Stimulated activated memory B cell treated with anti-CD40 and anti-IgM and Interleukin-4, amounts not matched to agents 10 μg/mL and 1 μg/mL and 100 μg/mL, for 72 hours (primary cell): Measurements from ENCODE around the gene PHF10.

ENCODE experiments used
- ATAC-seq: fragments of 150-1000 bp; cut with Tn5 transposase; 2 replicates; pipeline ENCODE4 v1.10.0; 2021
- H3K27ac Mint-ChIP-seq: one replicate; pipeline ENCODE4 v1.8.0; 2022; ENCODE audit warnings: mild to moderate bottlenecking, mixed read lengths
- H3K27me3 Mint-ChIP-seq: one replicate; pipeline ENCODE4 v1.8.0; 2022; ENCODE audit warnings: mixed read lengths
- H3K36me3 Mint-ChIP-seq: one replicate; pipeline ENCODE4 v1.8.0; 2022; ENCODE audit warnings: mixed read lengths
- H3K4me1 Mint-ChIP-seq: one replicate; pipeline ENCODE4 v1.8.0; 2022; ENCODE audit warnings: mixed read lengths
- H3K4me3 Mint-ChIP-seq: one replicate; pipeline ENCODE4 v1.8.0; 2022; ENCODE audit warnings: mild to moderate bottlenecking, moderate library complexity, mixed read lengths
- H3K9me3 Mint-ChIP-seq: one replicate; pipeline ENCODE4 v1.8.0; 2022; ENCODE audit warnings: mixed read lengths

The PHF10 gene

DNA sequence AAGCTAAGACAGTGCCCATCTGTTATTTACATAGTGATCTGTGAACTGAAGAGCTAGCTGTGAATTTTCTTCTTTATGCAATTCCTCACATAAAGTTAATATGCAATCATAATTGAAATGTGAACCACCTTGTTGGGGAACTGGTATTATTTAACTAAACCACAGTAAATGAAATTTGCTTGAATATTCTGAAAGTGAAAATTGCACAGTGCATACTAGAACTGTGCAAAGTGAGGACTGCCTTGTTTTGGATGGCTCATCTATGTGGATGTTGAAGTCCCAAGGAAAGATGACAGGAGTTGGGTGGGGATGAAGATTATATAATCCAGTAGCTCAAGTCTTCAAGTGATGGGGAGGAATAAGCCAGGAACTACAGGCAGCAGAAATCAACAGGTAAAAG, 5.7 kb upstream of the PHF10 start:
- no peaks in the 10 kb centered on the region for H3K36me3 Mint-ChIP-seq
- no peaks in the 10 kb centered on the region for H3K9me3 Mint-ChIP-seq
- no peak for ATAC-seq
- H3K27me3 Mint-ChIP-seq, result no peaks in the 10 kb centered on the region
- peaks cover 13% of the 10 kb centered on the region for H3K4me1 Mint-ChIP-seq
- no peak overlapping the region for H3K4me3 Mint-ChIP-seq
- no peak overlapping the region for H3K27ac Mint-ChIP-seq

DNA sequence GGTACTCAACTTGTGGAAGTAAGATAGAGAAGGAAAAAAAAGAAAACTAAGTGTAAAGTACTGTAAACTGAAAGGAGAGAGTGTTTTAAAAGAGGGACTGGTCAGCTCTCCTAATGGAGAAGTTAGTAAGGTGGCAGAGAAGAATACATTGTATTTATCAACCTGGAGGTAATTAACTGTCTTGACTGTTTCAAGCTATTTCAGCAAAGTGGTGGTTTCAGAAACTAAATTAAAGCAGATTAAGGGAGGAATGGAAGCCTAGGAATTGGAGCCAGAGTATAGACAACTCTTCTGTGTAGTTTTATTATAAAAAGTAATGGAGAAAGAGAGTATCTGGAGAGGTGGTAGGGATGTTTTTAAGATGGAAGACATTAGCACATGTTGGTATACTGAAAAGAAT, 2.7 kb upstream of the PHF10 start:
- Mint-ChIP-seq H3K4me1 (peaks cover 21% of the 10 kb centered on the region), H3K4me3 (no peak overlapping the region), H3K27ac (no peak overlapping the region), H3K9me3 (no peaks in the 10 kb centered on the region), H3K27me3 (no peaks in the 10 kb centered on the region), H3K36me3 (no peaks in the 10 kb centered on the region)
- no peak for ATAC-seq

DNA sequence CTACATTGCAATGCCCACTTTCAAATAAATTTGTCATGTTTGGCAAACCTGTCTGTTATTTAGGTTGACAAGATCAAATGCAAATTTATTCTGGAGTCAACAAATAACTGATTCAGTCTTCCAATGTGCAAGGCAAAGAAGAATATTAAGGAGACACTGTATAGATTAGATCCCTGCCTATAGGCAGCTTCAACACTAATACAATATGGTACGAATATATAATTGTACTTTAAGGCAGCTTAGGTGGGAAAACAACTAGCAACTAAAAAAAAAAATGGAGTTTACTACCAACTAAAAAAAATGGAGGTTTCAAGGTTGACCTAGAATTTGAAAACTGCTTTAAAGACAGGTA, 1.7 kb upstream of the PHF10 start:
- H3K4me3 Mint-ChIP-seq, result peak overlapping the region; percentile 75
- peak overlapping the region; percentile 72 for H3K27ac Mint-ChIP-seq
- H3K36me3 Mint-ChIP-seq, result no peaks in the 10 kb centered on the region
- no peak for ATAC-seq
- H3K4me1 Mint-ChIP-seq, result peaks cover 21% of the 10 kb centered on the region
- H3K27me3 Mint-ChIP-seq, result no peaks in the 10 kb centered on the region
- no peaks in the 10 kb centered on the region for H3K9me3 Mint-ChIP-seq

DNA sequence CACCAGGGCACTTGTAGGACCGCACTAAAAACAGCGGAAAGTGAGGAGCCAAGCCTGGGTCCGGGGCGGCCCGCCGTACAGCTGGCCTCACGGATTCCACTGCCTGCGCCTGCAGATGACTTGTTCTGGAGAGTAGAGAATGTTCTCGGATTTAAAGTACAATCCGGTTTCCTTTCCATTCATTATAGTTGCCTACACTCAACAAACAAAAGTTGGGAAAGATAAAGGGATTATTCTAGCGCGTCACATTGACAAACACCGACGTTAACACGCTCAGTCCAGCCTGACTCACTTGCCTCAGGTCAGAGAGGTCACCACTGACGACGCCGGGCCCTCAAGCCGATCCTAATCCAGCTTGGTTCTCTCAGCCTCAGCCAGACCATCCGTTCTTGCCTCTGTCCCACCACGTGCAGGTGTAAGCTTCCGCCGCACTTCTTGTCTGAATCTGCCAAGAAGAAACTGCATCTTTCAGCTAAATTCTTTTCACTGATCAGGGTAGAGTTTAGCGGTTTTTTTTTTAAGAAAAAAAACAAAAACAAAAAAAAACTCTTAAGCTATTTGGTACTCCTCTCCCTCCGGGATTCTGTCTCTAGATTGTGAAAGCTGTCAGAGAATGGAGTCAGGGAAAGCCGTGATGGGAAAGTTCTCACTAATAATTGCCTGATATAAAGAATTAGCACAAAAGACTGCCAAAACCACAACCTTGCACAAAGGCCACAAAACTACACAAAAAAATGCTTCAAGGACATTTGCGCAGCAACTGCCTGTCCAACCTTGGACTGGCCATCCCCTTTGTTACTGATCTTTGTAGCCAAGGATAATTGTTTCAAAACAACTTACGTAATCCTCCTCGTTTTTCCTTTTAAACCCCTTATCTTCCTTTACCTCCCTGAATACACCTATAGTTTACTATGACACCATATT, 1.1 kb upstream of the PHF10 start:
- ATAC-seq, result peak; percentile 27
- peaks cover 24% of the 10 kb centered on the region for H3K4me1 Mint-ChIP-seq
- peak overlapping the region; percentile 72 for H3K27ac Mint-ChIP-seq
- no peaks in the 10 kb centered on the region for H3K27me3 Mint-ChIP-seq
- no peaks in the 10 kb centered on the region for H3K9me3 Mint-ChIP-seq
- H3K36me3 Mint-ChIP-seq, result no peaks in the 10 kb centered on the region
- peak overlapping the region; percentile 75 for H3K4me3 Mint-ChIP-seq

DNA sequence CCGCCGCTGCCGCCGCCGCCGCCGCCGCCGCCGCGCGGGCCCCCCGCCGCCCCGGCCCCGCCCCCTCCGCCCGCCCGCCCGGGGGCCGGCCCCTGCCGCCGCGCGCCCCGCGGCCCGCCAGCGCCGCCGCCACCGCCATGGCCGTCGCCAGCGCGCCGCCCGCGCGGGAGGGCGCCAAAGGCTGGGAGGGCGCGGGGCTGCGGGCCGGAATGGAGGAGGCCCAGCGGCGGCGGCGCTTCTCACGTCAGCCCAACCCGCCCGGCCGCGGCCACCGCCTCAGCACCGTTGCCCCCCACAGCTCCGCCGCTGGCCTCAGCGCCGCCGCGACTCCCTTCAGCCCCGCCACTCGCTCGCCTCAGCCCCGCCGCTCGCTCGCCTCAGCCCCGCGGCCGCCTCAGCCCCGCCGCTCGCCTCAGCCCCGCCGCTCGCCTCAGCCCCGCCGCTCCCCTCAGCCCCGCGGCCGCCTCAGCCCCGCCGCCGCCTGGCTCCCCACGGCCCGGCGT, 258 bp downstream of the PHF10 start:
- H3K4me3 Mint-ChIP-seq, result peak overlapping the region; percentile 58
- H3K36me3 Mint-ChIP-seq, result no peaks in the 10 kb centered on the region
- H3K4me1 Mint-ChIP-seq, result peaks cover 36% of the 10 kb centered on the region
- H3K9me3 Mint-ChIP-seq, result no peaks in the 10 kb centered on the region
- peak; percentile 76 for ATAC-seq
- H3K27ac Mint-ChIP-seq, result peak overlapping the region; percentile 72
- H3K27me3 Mint-ChIP-seq, result no peaks in the 10 kb centered on the region

DNA sequence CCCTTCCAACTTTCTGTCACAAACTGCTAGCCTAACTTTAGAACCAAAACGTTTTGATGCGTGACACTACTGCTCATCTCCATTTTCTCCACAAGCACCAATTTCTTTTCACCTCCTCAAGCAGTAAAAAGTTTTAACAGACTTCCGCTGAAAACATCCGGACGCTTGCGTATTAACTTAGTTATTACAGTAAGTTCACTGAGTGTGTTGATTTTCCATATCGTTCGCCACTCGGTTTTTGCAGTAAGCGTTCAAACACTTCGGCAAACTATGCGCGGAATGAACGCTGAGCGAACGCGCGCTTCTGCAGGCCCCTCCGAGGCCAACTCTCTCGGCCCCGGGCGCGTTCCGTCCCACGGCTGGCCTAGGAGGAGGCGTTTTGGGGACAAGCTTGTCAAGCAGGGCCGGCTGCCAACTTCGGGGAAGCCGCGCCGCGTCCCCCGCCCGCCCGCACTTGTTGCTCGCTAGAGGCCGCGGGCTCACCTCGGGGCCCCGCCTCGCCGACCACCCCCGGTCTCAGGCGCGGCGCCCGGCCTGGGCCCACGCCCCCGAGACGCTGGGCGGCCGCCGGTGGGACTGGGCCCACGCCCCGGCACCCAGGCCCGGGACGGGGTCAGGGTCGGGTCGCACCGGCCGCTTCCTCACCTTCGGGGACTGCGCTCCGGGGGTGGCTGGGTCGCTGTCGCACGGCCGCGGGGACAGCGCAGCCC, 945 bp downstream of the PHF10 start:
- Mint-ChIP-seq H3K9me3 (no peaks in the 10 kb centered on the region), H3K27ac (peak overlapping the region; percentile 89), H3K27me3 (no peaks in the 10 kb centered on the region), H3K36me3 (no peaks in the 10 kb centered on the region), H3K4me3 (peak overlapping the region; percentile 84), H3K4me1 (peaks cover 36% of the 10 kb centered on the region)
- ATAC-seq, result peak; percentile 74

DNA sequence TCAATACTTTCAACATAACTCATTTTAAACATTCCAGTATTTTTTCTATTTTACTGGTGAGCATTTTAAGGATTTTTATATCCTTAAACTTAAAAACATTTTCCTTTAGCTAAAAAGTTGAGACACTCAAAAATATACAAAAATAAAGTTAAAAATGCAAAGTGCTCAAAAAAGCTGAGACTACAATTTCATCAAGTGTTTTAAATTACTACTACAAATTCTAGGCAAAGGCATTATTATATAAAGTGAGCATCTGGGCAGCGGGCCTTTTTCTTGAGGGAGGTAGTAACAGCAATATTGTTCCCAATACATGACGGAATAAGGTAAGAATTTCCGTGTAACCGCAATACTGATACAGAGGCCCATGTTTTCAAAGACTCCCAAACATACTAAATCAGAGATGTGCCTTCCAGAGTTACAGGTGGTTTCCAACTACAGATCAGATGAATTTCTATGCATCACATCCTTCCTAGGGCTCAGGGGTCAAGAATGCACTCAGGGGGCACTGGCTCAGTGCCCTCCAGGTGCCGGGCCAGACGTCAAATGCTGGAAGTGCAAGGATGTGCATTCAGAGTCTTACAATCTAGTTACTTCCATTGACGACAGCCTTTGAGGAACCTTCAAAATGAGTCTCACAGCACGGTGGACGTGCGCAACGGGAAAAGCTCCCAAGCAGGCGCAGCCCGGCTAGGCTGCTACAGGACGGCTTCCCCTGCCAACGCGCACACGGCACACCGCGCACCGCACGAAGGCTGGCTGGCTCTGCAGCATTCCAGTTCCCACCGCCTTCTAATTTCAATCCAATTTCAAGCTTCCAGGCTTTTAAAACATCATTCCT, 1.7 kb downstream of the PHF10 start:
- Mint-ChIP-seq H3K9me3 (no peaks in the 10 kb centered on the region), H3K36me3 (no peaks in the 10 kb centered on the region), H3K27ac (peak overlapping the region; percentile 89), H3K4me1 (peaks cover 36% of the 10 kb centered on the region), H3K4me3 (peak overlapping the region; percentile 84), H3K27me3 (no peaks in the 10 kb centered on the region)
- ATAC-seq, result no peak

DNA sequence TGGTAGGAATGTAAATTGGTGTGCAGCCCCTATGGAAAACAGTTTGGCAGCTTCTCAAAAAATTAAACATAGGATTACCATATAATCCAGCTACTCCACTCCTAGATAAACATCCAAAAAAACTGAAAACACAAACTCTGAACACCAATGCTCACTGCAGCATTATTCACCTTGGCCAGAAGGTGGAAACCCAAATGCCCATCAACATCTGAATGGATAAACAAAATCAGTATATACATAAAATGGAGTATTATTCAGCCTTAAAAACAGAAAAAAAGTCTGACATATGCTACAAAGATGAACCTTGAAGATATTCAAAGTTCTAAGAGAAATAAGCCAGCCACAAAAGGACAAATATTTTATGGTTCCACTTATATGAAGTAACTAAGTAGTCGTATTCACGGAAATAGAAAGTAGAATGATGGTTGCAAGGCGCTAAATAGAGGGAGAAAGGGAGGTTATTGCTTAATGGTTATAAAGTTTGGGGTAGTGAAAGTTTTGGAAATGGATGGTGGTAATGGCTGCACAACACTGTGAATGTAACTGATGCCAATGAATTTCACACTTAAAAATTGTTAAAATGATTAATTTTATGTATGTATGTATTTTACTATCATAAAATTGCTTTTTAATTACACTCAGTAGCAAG, 4.0 kb downstream of the PHF10 start:
- Mint-ChIP-seq H3K4me1 (peaks cover 23% of the 10 kb centered on the region), H3K4me3 (no peak overlapping the region)
- no peak for ATAC-seq

DNA sequence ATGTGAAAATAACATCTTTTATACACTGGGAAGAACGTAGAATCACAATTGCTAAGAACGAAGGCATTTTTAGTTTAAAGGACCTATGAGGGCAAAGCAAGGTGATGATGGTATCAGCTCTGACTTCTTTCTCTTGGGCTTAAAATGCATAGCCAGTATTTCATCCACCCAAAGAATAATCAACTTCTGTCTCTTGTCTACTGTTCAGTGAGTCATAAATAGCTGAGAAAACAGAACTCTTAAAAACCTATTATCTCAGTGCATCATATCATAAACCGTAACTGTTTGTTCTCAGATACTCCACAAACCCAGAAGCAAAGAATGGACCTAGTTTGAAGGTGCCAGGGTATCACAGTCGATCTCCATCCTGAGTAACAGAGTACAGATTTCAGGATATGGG, 5.2 kb downstream of the PHF10 start:
- Mint-ChIP-seq H3K27ac (no peak overlapping the region), H3K27me3 (no peaks in the 10 kb centered on the region), H3K9me3 (no peaks in the 10 kb centered on the region), H3K4me1 (peaks cover 23% of the 10 kb centered on the region), H3K4me3 (no peak overlapping the region), H3K36me3 (peaks cover 24% of the 10 kb centered on the region)
- no peak for ATAC-seq

More for the DNA sequence above, 4.0 kb downstream of the PHF10 start:
- H3K27me3 Mint-ChIP-seq, result no peaks in the 10 kb centered on the region
- H3K36me3 Mint-ChIP-seq, result peaks cover 13% of the 10 kb centered on the region
- no peaks in the 10 kb centered on the region for H3K9me3 Mint-ChIP-seq
- H3K27ac Mint-ChIP-seq, result no peak overlapping the region

DNA sequence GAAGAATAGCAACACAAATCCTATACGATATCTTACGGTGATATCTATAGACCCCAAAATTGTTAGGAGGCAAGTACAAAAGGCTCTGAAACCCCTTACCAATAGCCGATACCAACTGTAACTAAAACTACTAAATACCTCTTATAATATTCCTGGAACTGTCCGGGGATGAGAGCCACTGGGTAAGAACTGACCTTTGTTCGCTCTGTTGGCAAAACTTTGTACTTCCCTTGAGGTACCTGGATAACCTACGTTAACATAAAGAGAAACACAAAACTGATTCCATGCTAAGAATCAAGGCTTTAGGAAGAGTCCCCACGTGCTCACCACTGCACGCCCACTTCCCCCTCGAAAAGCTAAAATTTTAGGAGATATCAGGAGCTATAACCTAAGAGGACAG, 9.7 kb downstream of the PHF10 start:
- H3K4me1 Mint-ChIP-seq, result peaks cover 6% of the 10 kb centered on the region
- no peak for ATAC-seq
- H3K4me3 Mint-ChIP-seq, result no peak overlapping the region
- no peaks in the 10 kb centered on the region for H3K9me3 Mint-ChIP-seq
- no peak overlapping the region for H3K27ac Mint-ChIP-seq
- peaks cover 40% of the 10 kb centered on the region for H3K36me3 Mint-ChIP-seq
- no peaks in the 10 kb centered on the region for H3K27me3 Mint-ChIP-seq

DNA sequence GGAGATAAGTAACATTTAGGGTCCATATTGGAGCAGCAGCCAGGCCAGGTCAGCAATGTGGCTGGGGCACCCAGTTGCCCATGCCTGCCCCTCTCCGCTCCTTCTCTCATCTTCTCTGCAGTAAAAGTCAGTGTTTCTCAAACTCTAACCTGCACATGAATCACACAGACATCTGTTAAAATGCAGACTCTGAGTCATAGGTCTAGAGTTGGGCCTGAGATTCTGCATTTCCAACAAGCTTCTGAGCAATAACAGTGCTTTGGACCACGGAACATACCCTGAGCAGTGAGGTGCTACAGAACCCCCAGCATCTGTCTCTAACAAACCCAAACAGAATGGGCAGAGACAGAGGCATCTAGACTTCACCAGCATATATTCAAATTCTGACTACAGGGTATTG, 10.1 kb downstream of the PHF10 start:
- ATAC-seq, result no peak
- H3K27me3 Mint-ChIP-seq, result no peaks in the 10 kb centered on the region
- H3K9me3 Mint-ChIP-seq, result no peaks in the 10 kb centered on the region
- H3K4me3 Mint-ChIP-seq, result no peak overlapping the region
- peaks cover 40% of the 10 kb centered on the region for H3K36me3 Mint-ChIP-seq
- H3K4me1 Mint-ChIP-seq, result peaks cover 6% of the 10 kb centered on the region
- no peak overlapping the region for H3K27ac Mint-ChIP-seq

DNA sequence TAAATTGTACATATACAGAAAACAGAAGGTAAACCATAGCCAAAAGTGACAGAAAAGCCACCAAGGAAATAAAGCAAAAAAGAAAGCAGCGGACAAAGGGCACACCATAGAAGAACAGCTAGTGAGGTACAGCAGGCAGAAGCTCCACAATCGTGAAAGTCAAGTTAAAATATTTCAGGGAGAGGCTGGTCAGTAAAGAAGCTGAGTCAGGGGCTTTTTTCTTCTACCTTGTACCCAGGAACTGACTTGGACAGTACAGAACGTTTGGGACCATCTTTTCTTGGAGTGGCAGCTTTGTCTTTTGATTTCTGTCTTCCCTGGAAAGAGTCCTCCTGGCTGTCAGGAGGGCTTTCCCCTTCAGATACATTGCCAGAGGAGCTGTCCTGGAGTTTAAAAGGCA, 14.3 kb downstream of the PHF10 start:
- Mint-ChIP-seq H3K4me1 (peaks cover 37% of the 10 kb centered on the region), H3K4me3 (no peak overlapping the region), H3K27ac (peak overlapping the region; percentile 54), H3K9me3 (no peaks in the 10 kb centered on the region), H3K36me3 (peaks cover 29% of the 10 kb centered on the region), H3K27me3 (no peaks in the 10 kb centered on the region)
- ATAC-seq, result no peak

DNA sequence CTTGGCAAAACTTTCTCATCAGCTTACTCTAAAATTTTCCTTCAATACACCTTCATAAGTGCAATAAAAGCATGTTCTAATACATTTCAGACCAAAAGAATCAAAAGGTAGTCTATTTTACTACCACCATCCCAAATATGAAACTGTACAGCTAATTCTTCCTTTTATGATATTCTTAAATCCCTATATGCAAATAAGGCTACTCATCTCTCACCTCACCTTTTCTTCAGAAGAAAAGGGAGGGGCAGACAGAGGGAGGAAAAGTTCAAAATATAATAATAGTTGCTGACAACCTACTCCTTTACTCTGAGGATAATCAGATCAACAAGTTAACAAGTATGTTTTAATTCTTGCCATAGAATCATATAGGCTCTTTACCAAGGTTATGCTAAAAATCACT, 15.0 kb downstream of the PHF10 start:
- H3K36me3 Mint-ChIP-seq, result peaks cover 23% of the 10 kb centered on the region

DNA sequence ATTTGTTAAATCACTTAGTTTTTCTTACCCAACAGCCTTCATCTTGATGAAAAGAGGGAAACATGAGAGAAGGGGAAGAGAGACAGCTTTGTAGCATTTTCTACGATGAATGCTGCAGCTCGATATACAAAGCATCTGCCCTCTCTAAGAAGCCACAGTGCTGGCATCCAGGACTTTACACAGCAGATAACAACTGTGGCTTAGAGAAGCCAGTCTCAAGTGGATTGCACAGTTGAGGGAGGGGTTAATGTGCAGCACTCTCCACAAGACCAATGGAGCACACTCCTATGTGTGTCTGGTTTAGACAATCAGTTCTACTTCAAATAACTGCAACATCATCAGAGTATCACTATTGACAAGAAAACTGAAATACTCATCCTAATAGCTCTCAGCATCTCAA, 16.5 kb downstream of the PHF10 start:
- no peaks in the 10 kb centered on the region for H3K9me3 Mint-ChIP-seq
- H3K4me1 Mint-ChIP-seq, result peaks cover 46% of the 10 kb centered on the region
- ATAC-seq, result no peak
- no peak overlapping the region for H3K4me3 Mint-ChIP-seq
- H3K27ac Mint-ChIP-seq, result peak overlapping the region; percentile 21
- peaks cover 15% of the 10 kb centered on the region for H3K36me3 Mint-ChIP-seq
- H3K27me3 Mint-ChIP-seq, result no peaks in the 10 kb centered on the region

More for the DNA sequence above, 15.0 kb downstream of the PHF10 start:
- Mint-ChIP-seq H3K27ac (no peak overlapping the region), H3K9me3 (no peaks in the 10 kb centered on the region), H3K4me3 (no peak overlapping the region), H3K4me1 (peaks cover 41% of the 10 kb centered on the region), H3K27me3 (no peaks in the 10 kb centered on the region)
- ATAC-seq, result no peak
